GM19463 (cell line): Measurements from ENCODE around the gene RERE.

Source experiments
- ATAC-seq: cut with Tn5 transposase; IDR thresholded peaks from one replicate; pipeline ENCODE4 v1.9.1; 2021; ENCODE audit warnings: mild to moderate bottlenecking, moderate library complexity; ENCODE audit not compliant: unreplicated experiment

The RERE gene

DNA sequence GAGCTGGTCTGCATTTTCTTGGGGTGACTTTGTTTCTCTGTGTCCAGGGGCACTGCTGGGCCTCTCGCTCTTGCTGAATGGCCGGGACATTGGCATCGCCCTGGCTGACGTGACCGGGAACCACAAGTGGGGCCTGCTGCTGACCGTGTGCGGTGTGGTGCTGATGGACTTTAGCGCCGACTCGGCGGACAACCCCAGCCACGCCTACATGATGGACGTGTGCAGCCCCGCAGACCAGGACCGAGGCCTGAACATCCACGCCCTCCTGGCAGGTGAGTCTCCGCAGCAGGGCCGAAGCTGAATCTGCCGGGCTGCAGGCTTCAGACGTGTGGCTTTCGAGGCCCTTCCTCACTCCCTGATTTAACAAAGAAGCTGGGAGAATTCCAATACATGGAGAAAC is 491.7 kb downstream of the RERE start:
- ATAC-seq, result no peak

DNA sequence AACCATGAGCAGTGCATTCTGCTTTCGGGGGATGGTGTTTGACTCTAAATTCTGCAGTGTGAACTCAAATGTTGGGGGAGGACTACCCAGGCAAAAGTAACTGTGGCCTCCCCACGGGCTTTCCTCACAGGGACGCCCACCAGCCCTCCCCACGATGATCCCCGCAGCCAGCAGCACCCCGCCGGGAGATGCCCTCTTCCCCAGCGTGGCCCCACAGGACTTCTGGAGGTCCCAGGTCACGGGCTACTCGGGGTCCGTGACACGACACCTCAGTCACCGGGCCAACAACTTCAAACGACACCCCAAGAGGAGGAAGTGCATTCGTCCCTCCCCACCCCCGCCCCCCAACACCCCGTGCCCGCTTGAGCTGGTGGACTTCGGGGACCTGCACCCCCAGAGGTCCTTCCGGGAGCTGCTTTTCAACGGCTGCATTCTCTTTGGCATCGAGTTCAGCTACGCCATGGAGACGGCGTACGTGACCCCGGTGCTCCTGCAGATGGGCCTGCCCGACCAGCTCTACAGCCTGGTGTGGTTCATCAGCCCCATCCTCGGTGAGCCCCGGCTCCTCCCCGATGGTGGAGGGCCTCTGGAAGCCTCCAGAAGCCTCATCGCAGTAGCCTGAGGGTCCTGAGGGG is 493.1 kb downstream of the RERE start:
- ATAC-seq, result no peak

- no peak for ATAC-seq
Measured at GRCh38 chr1:8323706-8324105, 493.7 kb downstream of the RERE start.

DNA sequence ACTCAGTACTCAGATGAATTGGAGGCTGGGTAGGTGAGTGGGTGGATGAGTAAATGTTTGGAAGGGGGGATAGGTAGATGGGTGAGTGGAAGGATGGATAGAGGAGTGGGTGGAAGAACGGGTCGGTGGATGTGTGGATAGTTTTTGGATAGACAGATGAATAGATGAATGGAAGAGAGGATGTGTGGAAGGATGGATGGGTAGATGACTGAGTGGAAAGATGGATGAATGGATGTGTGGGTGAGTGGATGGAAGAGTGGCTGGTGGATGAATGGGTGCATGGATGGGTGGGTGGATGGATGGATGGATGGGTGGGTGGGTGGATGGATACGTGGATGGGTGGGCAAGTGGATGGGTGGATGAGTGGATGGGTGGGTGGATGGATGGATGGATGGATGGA is 495.8 kb downstream of the RERE start:
- no peak for ATAC-seq

DNA sequence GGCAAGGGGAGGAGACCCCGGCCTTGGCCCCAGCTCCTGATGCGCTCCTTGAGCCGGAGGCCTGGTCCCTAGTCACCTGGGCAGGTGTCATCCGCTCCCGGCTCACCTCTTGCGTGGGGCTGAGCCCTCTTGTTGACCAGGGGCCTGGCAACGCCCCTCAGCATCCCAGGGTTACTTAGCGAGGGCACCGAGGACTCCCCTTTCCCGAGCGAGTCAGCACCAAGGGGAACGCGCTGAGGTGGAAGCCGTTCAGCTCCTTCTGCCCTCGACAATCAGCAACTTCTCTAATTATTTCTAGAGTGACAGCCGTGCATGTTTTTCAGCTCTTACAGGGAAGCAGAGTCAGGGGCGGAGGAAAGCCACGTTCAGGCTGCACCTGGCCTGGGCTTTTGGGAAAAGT is 499.0 kb downstream of the RERE start:
- no peak for ATAC-seq

DNA sequence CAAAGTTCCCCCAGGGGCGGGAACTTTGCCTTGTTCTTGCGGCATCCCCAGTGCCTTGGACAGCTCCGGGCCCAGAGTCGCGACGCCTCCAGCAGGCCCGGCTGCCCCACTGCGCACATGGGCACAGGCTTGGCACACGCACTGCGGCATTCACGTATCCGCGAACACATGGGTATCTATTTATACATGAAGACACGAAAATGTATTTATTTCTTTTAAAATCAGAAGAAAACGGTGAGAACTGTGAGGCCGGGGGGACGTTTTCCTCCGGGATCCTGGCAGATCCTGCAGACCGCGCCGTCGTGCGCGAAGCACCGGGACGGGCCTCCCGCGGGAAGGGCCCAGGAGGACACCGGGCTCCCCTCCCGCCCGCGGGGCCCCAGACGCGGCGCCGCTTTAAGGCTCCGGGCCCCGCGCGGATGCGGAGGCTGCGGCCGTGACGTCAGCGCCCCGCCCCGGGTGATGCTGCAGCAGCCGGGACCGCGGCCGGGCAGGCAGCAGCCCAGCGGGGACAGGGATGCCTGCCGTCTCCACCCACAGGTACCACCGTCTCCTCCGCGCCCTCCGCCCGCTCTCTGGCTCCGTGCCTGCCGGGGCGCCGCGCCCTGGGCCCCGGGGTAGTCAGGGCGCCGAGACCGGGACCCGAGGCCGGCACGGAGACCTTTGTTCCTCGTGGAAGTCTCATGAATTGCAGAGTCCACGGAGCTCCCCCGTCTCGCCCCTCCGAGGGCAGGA is 499.6 kb downstream of the RERE start, which contains the start of gene SLC45A1:
TSS of gene SLC45A1 (plus strand) at position 468 of the 735 bp plus-strand sequence. CDS start 6,216 bp downstream, outside the sequence.
- ATAC-seq, result no peak

- no peak for ATAC-seq
Measured at GRCh38 chr1:8315573-8316475, 501.6 kb downstream of the RERE start.

DNA sequence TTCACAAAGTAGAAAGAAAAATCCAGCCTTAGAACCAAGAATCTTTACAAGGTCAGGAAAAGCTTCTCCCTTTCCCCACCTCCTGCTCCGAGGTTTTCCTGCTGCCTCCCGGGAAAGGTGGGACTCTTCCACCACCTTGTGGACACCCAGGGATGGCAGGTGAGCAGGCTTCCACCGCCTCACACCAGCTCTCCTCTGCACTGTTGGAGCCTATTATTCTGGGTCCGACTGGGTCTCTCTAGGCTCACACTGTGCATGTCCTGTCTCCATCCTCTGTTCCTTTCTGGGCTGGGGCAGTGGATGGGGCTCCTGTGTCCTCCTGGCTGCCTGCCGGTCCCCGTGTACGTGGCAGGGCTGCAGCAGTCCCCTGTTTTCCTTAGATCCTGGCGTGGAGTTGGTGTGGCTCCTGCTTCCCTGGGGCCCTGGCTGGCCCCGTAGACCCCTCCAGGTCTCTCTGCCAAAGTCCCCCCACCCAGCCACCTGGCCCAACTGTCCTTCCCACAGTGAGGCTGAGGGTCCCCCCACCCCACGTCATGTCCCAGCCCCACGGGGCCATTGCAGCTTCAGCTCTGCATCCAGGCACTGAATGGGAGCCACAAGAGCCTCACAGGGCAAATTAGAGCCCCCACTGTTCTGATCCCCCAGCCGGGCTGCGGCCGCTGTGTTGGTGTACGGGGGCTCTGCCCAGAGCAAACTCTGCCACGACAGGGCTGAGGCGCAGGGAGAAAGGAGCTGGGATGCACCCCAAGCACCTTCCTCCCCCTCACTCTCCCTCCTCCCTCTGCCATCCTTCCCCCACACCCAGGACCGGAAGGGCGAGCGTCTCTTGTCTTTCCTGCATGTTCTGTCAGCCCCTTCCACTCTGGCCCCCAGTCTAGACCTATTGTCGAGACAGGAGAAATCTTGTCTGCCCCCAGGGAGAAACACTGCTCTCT is 502.8 kb downstream of the RERE start:
- no peak for ATAC-seq

GRCh38 chr1:8313231-8313630 is 504.2 kb downstream of the RERE start:
- no peak for ATAC-seq

- ATAC-seq, result no peak
Measured at GRCh38 chr1:8312235-8313218, 504.9 kb downstream of the RERE start.

- ATAC-seq, result no peak
Measured at GRCh38 chr1:8311068-8311718, 506.2 kb downstream of the RERE start.

DNA sequence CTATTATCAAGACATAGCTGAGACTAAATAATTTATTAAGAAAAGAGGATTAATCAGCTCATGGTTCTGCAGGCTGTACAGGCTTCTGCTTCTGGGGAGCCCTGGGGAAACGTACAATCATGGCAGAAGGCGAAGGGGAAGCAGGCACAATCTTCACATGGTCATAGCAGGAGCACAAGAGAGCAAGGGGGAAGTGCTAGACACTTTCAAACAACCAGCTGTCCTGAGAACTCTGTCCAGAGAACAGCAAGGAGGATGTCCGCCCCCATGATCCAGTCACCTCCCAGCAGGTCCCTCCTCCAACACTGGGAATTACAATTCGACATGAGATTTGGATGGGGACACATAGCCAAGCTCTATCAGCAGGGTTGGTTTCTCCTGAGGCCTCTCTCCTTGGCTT is 509.8 kb downstream of the RERE start:
- no peak for ATAC-seq

GRCh38 chr1:8303876-8304275 is 513.6 kb downstream of the RERE start:
- ATAC-seq, result no peak

DNA sequence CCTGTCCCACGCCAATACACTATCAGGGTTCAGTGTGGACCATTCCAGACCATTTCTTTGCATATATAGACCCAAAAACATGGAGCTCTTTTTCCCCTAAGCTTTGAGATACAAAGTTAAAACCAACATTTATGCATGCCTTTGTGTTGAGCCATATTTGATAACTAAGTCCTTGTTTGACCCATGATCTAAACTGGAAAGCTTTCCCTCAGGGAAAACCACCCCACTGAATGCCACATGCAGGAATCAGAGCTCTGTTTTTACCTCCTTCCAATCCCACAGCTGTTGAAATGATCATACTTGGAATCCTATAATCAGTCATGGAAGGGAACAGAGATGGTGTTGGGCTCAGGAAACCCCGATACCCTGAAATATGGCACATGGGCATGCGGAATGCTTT is 514.3 kb downstream of the RERE start:
- no peak for ATAC-seq
